ENCODE results near the gene RPTOR.
"Not testable (repeated sequence)": the region's sequence is repeated elsewhere in the genome, so short reads cannot be mapped to it uniquely, and the experiment has no call there.

The RPTOR gene

DNA sequence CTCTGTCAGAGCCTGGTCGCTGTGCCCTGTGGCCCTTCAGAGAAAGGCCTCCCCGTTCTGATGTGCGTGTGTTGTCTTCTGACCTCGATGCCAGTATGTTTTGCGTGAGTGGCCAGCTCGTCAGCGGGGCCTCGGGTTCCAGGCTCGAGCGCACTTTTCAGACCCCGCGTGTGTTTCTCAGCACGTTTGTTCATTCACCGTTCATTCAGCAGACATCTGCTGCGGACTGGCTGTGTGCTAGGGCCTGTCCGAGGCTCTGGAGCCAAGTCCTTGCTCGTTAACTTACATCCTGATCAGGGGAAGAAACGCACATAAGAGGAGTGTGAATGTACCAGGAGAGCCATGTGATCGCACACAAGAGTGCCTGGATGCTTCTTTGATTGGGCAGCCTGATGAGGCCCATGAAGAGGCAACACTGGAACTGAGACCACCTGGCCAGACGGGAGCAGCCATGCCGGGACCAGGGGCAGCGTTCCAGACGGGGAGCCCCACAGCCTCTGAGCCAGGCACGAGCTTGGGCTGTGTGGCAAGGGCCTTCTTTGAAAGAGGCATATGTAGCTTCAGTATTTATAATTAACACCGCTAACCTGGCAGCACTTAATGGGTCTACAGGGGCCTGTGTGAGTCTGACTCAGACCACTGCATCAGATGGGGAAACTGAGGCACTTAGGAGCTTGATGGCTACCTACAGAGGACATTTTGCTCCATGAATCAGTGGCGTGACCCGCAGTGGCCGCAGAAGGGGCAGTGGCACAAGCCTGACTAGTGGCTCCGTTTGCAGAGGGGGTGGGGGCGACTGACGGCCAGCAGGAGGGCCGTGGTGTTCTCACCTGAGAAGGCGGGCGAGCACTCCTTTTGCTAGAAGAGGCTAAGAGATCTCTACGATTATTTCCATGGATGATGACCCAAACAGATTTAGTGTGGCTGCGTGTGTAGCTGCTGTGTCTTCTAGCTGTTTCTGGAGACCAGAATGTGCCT lies 259.1 kb downstream of the RPTOR start:
- no peak for DNase-seq

DNA sequence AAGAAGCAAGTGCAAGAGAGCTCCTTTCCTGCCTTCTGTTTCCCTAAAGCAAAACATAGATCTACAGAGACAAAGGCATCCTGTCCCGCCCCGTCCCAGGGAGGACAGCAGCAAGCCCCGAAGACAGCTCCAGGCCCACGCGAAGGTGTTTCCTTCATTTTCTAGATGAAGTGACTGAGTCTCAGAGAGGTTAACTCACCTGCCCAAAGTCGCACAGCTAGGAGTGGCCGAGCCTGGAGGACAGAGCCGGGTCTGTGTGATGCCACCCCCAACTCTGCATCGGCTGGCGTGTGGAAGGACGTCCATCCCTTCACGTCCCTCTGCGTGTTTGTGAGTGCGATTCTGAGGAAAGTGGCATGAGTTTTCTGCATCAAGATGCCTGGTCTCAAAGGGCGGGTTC lies 259.8 kb downstream of the RPTOR start:
- no peak for DNase-seq

GRCh38 chr17:80805032-80805751 lies 260.6 kb downstream of the RPTOR start:
- DNase-seq: no peak

GRCh38 chr17:80807014-80807413 lies 262.4 kb downstream of the RPTOR start:
- no peak for DNase-seq

- no peak for DNase-seq
Measured at GRCh38 chr17:80807882-80808281, 263.2 kb downstream of the RPTOR start.

DNA sequence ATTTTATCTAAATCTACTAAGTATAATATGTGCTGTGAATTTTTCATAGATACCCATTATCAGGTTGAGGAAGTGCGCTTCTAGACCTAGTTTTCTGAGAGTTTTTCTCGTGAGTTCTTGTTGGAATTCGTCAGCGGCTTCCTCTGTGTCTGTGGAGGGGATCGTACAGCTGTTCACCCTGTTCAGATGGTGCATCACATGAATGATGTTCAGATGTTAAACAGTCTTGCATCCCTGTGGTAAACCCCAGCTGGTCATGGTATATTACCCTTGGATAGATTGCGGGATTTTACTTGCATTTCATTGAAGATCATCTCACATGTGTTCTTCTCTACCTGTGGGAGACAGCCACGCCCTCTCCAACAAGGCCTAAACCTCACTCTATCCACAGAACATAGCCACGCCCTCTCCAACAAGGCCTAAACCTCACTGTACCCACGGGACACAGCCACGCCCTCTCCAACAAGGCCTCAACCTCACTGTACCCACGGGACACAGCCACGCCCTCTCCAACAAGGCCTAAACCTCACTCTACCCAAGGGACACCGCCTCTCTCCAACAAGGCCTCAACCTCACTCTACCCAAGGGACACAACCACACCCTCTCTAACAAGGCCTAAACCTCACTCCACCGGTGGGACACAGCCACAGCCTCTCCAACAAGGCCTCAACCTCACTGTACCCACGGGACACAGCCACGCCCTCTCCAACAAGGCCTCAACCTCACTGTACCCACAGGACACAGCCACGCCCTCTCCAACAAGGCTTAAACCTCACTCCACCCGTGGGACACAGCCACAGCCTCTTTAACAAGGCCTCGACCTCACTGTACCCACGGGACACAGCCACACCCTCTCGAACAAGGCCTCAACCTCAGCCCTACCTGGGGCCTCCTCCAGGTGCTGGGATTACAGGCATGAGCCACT lies 266.8 kb downstream of the RPTOR start:
- no peak for DNase-seq

DNA sequence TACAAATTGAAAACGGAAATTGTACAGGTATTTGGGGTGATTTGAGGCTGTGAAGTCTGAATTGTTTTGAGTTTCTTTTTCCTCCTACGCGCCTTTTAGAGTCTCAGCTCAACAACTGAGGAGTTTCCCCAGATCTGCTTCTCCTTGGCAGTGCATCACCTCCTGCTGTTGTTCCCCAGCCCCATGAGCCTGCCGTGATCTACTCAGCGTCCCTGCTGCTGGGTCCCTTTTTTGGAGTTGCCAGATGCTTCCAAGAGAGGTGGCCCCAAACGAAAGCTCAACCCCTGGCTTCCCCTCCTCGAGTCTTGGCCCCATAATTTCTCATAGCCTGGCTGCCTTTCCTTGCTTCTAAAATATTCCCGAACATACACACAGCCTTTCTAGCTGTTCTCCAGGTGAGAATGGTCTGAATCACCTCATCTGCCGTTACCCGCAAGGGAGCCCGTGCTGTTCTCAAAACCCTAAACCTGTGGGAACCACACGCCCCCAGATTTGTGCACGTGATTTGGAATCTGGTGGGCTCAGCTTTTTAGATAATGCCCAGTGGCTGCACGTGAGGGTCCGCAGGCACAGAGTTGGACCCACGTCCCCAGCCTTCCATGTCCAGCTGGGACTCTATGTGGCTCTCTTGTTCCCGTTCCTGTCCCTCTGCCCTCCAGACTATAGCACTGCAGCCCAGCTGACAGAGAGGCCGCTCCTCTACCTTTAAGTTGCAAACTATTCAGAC lies 267.9 kb downstream of the RPTOR start:
- DNase-seq: no peak

- no peak for DNase-seq
Measured at GRCh38 chr17:80813318-80813717, 268.7 kb downstream of the RPTOR start.

- no peak for DNase-seq
Measured at GRCh38 chr17:80814491-80814890, 269.9 kb downstream of the RPTOR start.

DNA sequence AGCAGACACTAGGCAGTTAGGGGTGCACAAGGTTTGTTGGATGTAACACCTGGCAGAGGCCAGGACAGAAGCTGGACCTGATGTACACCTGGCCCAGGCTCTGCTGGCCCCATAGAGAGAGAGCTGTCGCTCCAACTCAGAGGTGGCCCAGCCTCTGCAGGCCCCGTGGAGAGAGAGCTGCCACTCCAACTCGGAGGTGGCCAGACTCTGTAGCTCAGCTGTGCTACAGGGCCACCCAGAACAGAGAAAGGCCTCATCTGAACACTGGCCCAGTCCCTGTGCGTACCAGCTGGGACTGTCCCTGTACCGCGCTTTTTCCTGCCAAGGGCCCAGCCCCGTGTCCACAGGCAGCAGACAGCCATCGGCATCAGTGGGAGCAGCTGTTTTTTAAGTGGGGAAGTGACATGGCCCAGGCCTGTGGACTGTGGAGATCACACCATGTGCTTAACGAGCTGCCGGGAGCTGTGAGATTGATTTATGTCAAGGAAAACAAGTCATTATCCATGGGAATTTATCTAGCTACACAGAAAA lies 270.6 kb downstream of the RPTOR start:
- no peak for DNase-seq

DNA sequence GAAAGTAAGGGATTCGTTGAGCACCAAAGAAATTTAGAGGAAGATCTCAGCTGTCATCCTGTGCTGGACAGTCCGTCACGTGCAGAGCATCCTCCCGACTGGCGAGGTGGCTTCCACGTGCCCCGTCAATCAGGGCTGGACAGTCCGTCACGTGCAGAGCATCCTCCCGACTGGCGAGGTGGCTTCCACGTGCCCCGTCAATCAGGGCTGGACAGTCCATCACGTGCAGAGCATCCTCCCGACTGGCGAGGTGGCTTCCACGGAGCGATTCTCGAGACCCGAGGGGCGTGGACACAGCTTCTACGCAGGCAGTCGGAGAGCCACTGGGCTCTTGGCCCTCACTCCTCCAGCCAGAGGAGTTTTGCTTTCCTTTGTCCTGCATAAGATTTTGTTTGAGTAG lies 271.1 kb downstream of the RPTOR start:
- DNase-seq: not testable (repeated sequence)

- no peak for DNase-seq
Measured at GRCh38 chr17:80816241-80817103, 271.8 kb downstream of the RPTOR start.

- no peak for DNase-seq
Measured at GRCh38 chr17:80817321-80817845, 272.7 kb downstream of the RPTOR start.

DNA sequence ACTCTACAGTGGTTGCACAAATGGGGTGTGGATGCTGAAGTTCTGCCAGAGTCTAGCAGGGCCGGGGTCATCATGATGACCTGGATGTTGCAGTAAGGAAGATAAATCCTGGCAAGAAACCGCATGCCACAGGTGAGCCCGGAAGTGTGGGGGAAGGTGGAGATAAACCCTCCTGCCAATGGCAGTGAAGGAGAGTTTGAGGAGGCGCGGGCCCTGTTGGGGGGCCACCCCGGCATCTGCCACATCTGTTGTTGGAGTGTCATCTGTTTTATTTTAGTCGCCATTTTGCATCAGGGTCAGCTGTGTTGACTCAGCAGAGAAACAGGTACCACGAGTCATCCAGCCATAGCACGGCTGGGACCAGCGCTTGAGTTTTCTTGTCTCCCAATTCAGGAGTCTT lies 273.2 kb downstream of the RPTOR start:
- no peak for DNase-seq

GRCh38 chr17:80818871-80819270 lies 274.2 kb downstream of the RPTOR start:
- no peak for DNase-seq

DNA sequence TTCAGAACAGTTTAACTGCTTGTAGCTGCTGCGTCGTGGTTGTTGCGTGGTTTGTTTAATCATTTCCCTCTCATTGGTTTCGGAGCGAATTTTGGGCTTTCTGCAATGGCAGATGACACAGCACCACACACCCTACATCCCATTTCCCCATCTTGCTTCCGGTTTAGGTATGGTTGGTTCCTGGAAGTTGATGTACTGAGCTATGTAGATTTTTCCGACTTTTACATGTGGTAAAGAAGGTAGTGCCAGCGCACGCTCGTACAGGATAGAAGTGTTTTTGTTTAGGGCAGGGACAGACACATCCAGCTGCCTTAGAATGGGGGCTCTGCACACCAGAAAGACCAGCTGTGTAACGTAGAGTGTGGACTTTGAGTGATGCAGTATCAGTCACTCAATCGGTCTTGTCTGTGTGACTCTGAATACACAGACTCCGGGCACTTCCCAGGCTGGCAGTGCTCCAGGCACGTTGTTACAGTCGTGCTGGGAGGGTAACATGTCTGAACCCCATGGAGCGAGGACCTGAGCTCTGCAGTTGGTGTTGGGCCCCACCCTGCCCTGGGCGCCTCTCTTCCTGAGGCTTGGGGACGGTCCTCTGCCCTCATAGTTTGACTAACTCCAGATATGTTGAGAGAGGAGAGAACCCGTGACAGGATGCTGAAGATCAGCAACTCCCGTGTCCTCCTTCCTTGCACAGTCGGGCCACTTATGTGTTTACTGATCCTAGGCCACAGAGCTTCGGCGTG lies 275.0 kb downstream of the RPTOR start:
- DNase-seq: no peak

DNA sequence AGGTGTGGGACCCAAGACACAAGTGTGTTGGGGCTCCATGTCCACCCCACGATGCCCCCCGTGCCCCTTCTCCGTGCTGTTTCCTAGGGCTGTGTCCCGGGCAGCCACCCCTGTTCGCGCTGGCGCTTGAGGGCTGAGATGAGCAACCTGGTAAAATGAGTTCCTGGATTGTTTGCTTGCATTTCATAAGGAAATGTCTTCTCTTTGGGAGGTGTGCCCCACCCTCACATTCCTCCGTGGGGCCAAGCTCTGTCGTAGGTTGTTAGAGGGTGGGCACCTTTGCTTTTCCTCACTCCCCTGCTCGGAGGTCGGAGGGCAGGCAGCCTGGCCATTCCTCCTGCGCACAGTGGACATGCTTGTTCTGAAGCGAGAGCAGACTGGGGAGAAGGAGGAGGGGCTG lies 275.7 kb downstream of the RPTOR start:
- no peak for DNase-seq

DNA sequence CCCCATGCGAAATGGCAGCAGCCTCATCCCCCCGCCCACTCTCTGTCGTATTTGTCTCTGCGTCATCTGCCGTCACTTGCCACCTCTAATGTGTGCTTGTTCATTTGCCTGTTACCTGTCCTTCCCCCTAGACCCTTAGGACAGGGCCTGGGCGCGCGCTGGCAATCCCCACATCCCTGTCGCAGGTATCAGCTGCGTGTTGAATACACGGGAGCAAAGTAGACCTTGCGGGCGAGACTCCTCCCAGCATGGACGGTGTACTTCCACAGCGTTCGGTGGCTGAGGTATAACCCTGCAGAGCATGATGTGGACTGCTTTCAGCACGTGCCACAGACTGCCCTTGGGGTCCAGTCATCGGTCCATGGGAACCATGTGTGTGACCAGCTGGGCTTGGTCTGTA lies 276.9 kb downstream of the RPTOR start:
- no peak for DNase-seq

GRCh38 chr17:80822021-80822699 lies 277.5 kb downstream of the RPTOR start:
- DNase-seq: no peak

Data from NCI-H510A treated with DMSO at 0.1 percent for 48 hours (cell line).